HEK293T (cell line): ENCODE measurements around the gene SGTA.

Experiments
- CTCF ChIA-PET: fragments of 350-600 bp; formaldehyde crosslinking; extraction: SDS; loops from one replicate; lab custom pipeline; 2021; ENCODE audit warnings: antibody characterized with exemption, inconsistent platforms; lab: Yijun Ruan, JAX
- POLR2A ChIA-PET: fragments of 350-600 bp; formaldehyde crosslinking; extraction: SDS; loops from one replicate; lab custom pipeline; 2020; ENCODE audit warnings: antibody characterized with exemption, inconsistent platforms; lab: Yijun Ruan, JAX
- DNase-seq: peaks from one replicate; pipeline ENCODE4 v3.0.0; 2012; ENCODE audit warnings: mixed read lengths; ENCODE audit errors: extremely low spot score
- ARNT ChIP-seq: fragments of 450-650 bp; IDR thresholded peaks from 2 replicates; pipeline ENCODE4 v1.6.1; 2017; ENCODE audit warnings: mild to moderate bottlenecking
- BHLHE40 ChIP-seq: fragments of 450-650 bp; IDR thresholded peaks from 2 replicates; pipeline ENCODE4 v1.6.1; 2016; ENCODE audit warnings: mild to moderate bottlenecking, moderate library complexity, borderline replicate concordance
- CTBP1 ChIP-seq: fragments of 450-650 bp; IDR thresholded peaks from 2 replicates; pipeline ENCODE4 v1.6.1; 2016; ENCODE audit warnings: borderline replicate concordance
- ELF4 ChIP-seq: fragments of 450-650 bp; IDR thresholded peaks from 2 replicates; pipeline ENCODE4 v1.6.1; 2017; ENCODE audit warnings: antibody characterized with exemption
- FOXA1 ChIP-seq: fragments of 450-650 bp; IDR thresholded peaks from 2 replicates; pipeline ENCODE4 v1.6.1; 2016; ENCODE audit warnings: mild to moderate bottlenecking
- FOXK2 ChIP-seq: fragments of 450-650 bp; IDR thresholded peaks from 2 replicates; pipeline ENCODE4 v1.6.1; 2016; ENCODE audit warnings: mild to moderate bottlenecking
- FOXM1 ChIP-seq: fragments of 450-650 bp; IDR thresholded peaks from 2 replicates; pipeline ENCODE4 v1.6.1; 2017; ENCODE audit warnings: mild to moderate bottlenecking, borderline replicate concordance
- HDGF ChIP-seq: fragments of 450-650 bp; IDR thresholded peaks from 2 replicates; pipeline ENCODE4 v1.6.1; 2017; ENCODE audit warnings: antibody characterized with exemption, borderline replicate concordance
- L3MBTL2 ChIP-seq: fragments of 450-650 bp; conservative IDR thresholded peaks from 2 replicates; pipeline ENCODE4 v1.6.1; 2016; ENCODE audit warnings: mild to moderate bottlenecking
- LEF1 ChIP-seq: fragments of 450-650 bp; IDR thresholded peaks from 2 replicates; pipeline ENCODE4 v1.6.1; 2017; ENCODE audit warnings: mild to moderate bottlenecking, borderline replicate concordance
- NFRKB ChIP-seq: fragments of 450-650 bp; IDR thresholded peaks from 2 replicates; pipeline ENCODE4 v1.6.1; 2016; ENCODE audit warnings: mild to moderate bottlenecking, moderate library complexity
- SP1 ChIP-seq: fragments of 450-650 bp; IDR thresholded peaks from 2 replicates; pipeline ENCODE4 v1.6.1; 2017
- SUZ12 ChIP-seq: fragments of 450-650 bp; IDR thresholded peaks from 2 replicates; pipeline ENCODE4 v1.6.1; 2016; ENCODE audit warnings: mild to moderate bottlenecking
- TARDBP ChIP-seq: fragments of 450-650 bp; IDR thresholded peaks from 2 replicates; pipeline ENCODE4 v1.6.1; 2016
- ZNF384 ChIP-seq: fragments of 450-650 bp; IDR thresholded peaks from 2 replicates; pipeline ENCODE4 v1.6.1; 2016
- TF ChIP-seq, protein P1 (sequence below): fragments of 450-650 bp; IDR thresholded peaks from 2 replicates; pipeline ENCODE4 v1.6.1; 2016

The SGTA gene

DNA sequence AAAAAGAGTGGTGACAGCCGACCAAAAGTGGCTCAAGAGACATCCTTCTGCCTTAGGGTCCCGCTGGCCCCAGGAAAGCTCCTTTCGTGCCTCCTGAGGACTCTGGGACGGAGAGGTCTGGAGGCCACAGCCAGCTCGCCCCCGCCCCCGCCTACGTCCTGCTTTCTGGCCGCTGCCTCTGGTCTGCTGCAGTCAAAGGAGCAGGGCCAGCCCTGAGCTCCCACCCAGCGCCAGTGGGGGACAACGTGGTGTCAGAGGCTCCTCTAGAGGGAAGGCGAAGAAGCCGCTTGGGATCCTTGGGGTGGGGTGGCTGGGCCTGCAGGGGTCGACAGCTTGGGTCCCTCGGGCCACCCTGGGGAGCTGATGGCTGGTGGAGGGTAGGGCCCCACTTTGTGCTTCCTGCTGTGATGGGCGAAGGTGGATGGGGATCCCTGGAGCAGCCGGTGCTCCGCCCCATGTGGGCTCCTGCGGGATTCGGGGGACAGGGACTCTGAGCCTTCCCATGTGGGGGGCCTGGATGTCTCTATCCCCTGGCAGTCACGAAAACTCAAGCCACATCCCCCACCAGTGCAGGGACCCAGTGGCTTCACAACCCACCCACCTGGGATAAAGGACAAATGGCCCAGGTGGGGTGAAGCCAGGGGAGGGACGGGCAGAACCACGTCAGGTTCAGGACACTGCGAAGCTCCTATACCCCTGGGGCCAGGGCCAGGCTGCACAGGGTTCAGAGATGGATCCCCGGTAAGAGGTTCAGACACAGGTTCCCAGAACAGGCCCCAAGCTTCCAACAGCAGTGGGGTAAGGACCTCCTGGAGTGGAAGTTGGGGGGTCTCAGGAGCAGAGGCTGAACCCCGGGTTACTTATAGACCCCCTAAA, 52.9 kb downstream of the SGTA start:
- no peak for DNase-seq
- TF ChIP-seq L3MBTL2: no peak
- ChIA-PET CTCF (no interaction called here), POLR2A (interaction anchor here (1.0 to 1.3 kb wide), 2 partner anchors 9 to 10 kb away, joined by 3 read pairs; no protein-coding TSS in a partner anchor)

- ChIA-PET CTCF (no interaction called here), POLR2A (no interaction called here)
- DNase-seq: no peak
- TF ChIP-seq LEF1: no peak
- TF ChIP-seq FOXM1: no peak
- TF ChIP-seq TARDBP: no peak
- no peak for TF ChIP-seq BHLHE40
- no peak for TF ChIP-seq SUZ12
- TF ChIP-seq, protein P1, sequence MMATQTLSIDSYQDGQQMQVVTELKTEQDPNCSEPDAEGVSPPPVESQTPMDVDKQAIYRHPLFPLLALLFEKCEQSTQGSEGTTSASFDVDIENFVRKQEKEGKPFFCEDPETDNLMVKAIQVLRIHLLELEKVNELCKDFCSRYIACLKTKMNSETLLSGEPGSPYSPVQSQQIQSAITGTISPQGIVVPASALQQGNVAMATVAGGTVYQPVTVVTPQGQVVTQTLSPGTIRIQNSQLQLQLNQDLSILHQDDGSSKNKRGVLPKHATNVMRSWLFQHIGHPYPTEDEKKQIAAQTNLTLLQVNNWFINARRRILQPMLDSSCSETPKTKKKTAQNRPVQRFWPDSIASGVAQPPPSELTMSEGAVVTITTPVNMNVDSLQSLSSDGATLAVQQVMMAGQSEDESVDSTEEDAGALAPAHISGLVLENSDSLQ: no peak
- TF ChIP-seq L3MBTL2: no peak
- TF ChIP-seq ELF4: no peak
- TF ChIP-seq SP1: no peak
- TF ChIP-seq ARNT: no peak
- TF ChIP-seq HDGF: no peak
- TF ChIP-seq CTBP1: no peak
- no peak for TF ChIP-seq NFRKB
- no peak for TF ChIP-seq FOXA1
- TF ChIP-seq FOXK2: no peak
Observed at GRCh38 chr19:2728783-2729387, 54.2 kb downstream of the SGTA start.

GRCh38 chr19:2727640-2727944, 55.5 kb downstream of the SGTA start:
- no peak for DNase-seq
- no peak for TF ChIP-seq ZNF384
- TF ChIP-seq BHLHE40: no peak
- no peak for TF ChIP-seq L3MBTL2
- TF ChIP-seq LEF1: no peak
- no peak for TF ChIP-seq FOXM1
- TF ChIP-seq HDGF: no peak
- no peak for TF ChIP-seq ARNT
- TF ChIP-seq FOXA1: no peak
- no peak for TF ChIP-seq CTBP1
- TF ChIP-seq SP1: no peak
- no peak for TF ChIP-seq ELF4
- no peak for TF ChIP-seq NFRKB
- no peak for TF ChIP-seq FOXK2
- TF ChIP-seq TARDBP: no peak
- no peak for TF ChIP-seq SUZ12
- TF ChIP-seq, protein P1: no peak
- CTCF ChIA-PET: no interaction called here
- POLR2A ChIA-PET: interaction anchor here (0.6 kb wide), 1 partner anchor 12 kb away, joined by 3 read pairs; no protein-coding TSS in a partner anchor

DNA sequence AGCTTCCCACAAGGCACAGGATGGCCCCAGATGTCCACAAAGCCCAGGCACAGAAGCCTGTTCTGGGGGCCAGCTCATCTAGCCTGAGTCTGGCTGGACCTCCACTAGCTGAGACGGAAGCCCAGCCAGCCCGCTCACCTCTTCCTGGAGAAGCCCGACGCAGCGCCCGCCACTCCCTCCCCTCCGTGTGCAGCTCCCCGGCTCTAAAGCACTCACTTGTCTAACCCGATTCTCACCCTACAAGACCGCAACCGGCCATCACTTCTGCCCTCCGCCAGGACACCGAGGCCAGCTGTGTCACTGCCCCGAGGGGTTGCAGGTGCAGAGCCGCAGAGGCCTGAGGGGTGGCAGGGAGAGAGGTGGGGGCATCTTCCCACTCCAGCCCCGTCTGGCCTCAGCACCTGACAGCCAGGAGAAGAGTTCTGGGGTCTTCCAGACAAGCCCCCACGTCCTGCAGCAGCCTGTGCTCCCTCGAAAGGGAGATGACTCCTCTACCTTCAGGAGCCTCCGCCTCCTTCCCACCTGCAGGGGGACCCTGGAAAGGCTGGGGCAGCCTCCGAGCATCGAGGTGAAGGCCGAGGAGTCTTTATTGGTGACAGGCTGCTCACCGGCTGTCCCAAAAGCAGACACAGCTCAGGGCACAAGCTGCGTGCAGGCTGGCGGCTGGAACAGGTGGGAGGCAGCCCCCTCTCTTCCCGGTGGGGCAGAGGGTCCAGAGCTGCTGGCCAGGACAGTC, 56.0 kb downstream of the SGTA start:
- no peak for DNase-seq
- TF ChIP-seq SP1: no peak
- TF ChIP-seq, protein P1: no peak
- TF ChIP-seq L3MBTL2: no peak
- no peak for TF ChIP-seq LEF1
- no peak for TF ChIP-seq FOXA1
- TF ChIP-seq CTBP1: no peak
- no peak for TF ChIP-seq TARDBP
- no peak for TF ChIP-seq BHLHE40
- TF ChIP-seq FOXM1: no peak
- TF ChIP-seq FOXK2: no peak
- no peak for TF ChIP-seq HDGF
- no peak for TF ChIP-seq NFRKB
- CTCF ChIA-PET: no interaction called here
- POLR2A ChIA-PET: interaction anchor here (0.6 kb wide), 1 partner anchor 12 kb away, joined by 3 read pairs; no protein-coding TSS in a partner anchor

DNA sequence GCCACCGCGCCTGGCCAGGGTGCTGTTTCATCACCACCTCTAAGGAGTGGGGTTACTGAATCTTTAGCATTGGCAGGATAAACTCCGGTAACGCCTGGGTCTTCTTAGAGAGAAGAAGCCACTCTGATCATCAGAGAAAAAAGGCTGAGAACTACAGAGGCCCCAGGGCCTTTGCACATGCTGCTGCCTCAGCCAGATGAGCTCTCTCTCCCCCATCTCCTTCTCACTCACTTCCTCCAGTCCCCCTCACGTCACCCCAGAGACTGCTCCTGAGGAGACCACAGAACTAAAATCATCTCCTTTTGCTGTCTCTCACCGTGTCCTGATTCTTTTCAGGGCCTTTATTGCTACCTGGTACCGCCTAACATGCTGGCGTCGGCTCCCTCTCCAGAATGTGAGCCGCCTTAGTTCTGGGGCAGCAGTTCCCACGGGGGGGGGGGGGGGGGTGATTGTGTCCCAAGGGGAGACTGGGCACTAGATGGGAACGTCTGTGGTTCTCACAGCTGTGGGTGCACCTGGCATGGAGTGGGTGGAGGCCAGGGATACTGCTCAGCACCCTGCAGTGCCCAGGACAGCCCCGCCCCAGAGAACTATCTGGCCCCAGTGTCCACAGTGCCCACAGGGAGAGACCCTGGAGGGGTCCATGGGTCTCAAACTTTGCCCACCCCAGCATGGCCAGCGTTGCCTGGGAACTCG, 56.8 kb downstream of the SGTA start:
- CTCF ChIA-PET: no interaction called here
- POLR2A ChIA-PET: no interaction called here
- no peak for DNase-seq
- TF ChIP-seq SUZ12 (no peak), BHLHE40 (no peak), HDGF (no peak)
